Islet of Langerhans (tissue), 1 donor: ENCODE data around the gene FCAMR.
A peak's percentile ranks its signal among the peaks of the same experiment; 100 is the strongest.
"Not testable (repeated sequence)": the region's sequence is repeated elsewhere in the genome, so short reads cannot be mapped to it uniquely, and the experiment has no call there.

Experiments
- FAIRE-seq: peaks from one replicate; lab custom pipeline; 2011; peaks lifted over from hg19 to GRCh38; lab: Jason Lieb, UNC

The FCAMR gene

DNA sequence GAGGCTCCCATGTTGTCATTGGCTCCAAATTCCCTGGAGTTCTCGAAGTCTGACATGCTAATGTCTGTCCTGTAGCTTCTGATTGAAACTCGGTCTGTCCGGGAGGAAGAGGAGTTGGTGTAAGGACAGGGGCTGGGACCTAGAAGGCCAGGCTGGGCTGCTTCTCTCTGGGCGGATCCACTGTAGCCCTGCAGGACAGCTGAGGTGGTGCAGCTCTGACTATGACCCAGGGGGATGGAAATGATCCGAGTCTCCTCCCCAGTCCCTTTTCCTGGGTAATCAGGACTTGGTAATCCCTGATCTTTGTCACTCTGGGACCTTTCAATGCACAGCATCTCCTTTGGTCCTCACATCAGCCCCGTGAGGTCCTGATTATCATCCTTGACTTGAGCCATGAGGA is 38.6 kb downstream of the FCAMR start:
- no peak for FAIRE-seq

DNA sequence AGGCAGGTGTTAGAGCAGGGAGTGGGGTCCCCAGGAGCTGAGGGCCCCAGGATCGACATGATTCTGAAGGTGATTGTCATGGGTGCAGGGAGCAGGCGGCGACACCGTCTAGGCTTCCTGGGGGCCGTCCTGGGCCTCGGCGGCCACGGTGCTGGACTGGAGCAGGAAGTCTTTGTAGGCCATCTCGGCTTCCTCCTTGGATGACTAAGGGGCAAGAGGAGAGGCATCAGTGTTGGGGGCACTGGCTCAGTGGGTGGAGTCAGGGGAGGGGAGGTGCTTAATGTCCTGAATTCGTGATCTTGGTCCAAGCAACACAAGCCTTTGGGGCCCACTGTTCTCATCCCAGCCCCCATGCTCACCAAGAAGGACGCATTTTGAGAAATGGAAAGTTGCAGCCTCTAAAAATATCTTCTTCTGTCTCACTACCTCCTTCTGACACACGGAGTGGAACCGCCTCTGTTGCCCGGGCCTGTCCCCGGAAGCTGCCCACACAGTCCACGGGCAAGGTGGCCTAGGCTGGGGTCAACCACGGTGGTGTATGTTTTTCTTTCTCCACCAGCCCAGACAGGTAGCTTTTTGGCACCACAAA is 40.0 kb downstream of the FCAMR start:
- FAIRE-seq = no peak

DNA sequence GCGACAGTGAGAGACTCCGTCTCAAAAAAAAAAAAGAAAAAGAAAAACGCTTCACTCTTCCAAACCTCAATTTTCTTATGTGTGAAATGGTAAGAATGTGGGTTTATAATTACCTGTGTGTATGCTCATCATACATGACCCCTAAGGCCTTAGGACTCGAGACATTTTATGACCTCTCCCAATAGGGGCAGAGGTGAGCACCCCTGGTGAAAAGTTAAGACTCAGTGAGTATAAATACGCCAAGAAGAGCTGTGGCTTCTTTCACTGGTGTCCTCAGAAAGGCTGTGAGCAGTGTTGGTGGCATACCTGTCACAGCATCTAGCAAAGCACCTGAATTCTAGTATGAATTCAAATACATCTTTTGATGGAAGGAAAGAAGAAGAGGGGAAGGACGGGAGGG is 40.7 kb downstream of the FCAMR start:
- no peak for FAIRE-seq

DNA sequence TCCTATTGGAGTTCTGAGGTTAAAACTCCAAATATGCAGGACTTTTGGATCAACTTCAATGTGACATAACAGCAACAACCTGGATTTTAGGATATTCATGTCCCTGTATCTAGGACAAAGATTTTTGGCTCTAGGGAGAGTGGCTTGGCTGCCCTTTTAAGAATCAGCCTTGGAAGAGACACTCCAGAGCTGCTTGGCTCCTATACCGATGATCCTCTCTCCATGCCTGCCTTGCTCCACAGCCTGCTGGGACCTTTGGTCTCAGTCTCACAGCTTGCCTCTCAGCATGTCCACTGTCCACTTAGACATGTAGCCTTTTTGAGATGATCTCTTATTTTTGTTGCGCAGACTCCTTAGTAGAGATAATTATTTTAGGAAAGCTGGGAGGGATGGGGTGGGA is 44.0 kb downstream of the FCAMR start:
- no peak for FAIRE-seq

DNA sequence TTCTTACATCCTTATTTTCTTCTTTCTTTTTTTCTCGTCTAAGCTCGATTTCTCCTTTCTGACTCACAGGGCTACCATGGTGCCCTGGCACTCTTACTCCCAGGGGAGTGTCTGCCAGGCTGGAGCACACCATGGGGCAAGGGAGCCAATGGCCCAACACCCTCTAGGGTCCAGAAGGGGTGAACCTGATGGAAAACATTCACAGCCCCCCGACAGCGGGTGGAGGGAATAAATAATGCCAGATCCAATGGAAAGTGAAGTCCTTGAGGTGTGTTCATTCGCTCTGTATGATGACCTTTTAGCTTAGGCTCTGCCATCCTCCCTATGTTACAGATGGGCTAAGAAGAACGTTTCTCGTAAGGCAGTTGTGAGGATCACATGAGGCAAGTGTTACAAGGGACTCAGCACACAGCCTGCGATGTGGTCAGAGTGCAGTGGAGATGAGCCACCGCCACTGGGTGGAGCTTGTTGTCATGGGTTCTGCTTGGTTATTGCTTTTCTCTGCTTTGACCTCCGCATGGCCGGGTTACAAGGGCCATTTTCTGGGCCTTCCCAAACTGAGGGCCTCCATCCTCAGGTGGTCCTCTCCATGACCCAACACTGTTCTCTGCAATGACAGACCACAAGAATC is 45.0 kb downstream of the FCAMR start:
- no peak for FAIRE-seq

DNA sequence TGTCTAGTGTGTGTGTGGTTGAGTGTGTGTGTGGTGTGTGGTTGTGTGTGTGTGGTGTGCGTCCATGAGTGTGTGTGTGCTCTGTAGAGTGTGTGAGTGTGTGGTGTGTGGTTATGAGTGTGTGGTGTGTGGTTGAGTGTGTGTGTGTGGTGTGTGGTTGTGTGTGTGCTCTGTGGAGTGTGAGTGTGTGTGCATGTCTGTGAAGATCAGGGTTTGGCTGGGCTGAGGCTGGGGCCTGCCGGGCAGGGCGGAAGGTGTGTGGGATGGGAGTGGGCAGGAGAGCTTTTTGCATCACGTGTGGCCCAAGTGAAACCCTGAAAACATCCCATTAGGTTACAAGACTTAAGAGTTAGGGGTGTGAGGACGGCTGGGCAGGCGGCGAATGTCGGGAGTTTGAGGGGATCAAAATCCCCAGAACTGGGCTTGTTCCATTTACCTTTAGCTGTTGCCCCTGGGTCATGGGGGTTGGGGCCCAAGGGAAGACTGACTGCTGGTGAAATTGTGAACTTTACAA is 45.6 kb downstream of the FCAMR start:
- no peak for FAIRE-seq

DNA sequence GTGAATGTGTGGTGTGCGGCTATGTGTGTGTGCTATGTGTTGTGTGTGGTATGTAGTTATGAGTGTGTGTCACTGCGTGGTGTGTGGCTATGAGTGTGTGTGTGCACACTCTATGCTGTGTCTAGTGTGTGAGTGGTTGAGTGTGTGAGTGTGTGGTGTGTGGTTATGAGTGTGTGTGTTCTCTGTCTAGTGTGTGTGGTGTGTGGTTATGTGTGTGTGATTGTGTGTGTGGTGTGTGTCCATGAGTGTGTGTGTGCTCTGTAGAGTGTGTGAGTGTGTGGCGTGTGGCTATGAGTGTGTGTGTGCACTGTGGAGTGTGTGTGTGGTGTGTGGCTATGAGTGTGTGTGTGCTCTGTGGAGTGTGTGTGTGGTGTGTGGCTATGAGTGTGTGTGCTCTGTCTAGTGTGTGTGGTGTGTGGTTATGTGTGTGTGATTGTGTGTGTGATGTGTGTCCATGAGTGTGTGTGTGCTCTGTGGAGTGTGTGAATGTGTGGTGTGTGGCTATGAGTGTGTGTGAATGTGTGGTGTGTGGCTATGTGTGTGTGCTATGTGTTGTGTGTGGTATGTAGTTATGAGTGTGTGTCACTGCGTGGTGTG is 46.2 kb downstream of the FCAMR start:
- not testable (repeated sequence) for FAIRE-seq

DNA sequence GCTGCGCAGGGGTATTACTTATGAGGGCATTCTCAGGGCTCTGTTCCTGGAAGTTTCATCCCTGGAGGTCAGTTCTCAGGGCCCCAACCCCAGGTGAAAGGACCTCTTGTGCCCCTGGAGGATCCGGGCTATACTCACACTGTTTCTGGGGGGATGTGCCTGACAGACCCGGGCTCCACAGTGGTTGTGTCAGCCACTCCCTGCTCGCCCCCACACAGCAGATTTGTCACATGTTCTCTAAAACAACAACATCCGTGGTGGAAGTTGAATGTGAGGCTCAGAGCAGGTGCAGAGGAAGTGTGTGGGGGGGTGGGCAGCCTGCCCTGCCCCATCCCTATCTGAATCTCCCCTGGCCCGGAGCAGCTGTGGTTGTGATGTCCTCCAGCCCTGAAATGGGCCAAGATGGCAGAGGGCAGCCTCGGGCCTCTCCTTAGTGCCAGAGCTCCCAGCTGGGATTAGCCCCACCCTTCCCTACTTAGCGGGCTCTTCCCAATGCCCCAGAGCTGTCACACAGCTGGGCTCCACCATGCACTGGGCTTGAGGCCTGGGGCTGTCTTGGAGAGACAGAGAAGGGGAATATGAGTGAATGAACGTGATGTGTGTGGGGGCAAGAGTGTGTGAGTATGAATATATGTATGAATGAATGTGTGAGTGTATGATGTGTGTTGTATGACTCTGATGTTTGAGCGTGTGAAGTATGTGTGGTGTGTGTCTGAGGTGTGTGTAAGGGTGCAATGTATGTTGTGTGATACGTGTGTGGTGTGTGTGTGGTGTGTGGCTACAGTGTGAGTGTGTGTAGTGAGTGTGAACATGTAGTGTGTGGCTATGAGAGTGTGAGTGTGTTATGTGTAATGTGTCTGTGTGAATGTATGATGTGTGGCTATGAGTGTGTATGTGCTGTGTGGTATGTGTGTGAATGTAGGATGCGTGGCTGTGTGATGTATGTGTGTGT is 47.0 kb downstream of the FCAMR start:
- FAIRE-seq = no peak

DNA sequence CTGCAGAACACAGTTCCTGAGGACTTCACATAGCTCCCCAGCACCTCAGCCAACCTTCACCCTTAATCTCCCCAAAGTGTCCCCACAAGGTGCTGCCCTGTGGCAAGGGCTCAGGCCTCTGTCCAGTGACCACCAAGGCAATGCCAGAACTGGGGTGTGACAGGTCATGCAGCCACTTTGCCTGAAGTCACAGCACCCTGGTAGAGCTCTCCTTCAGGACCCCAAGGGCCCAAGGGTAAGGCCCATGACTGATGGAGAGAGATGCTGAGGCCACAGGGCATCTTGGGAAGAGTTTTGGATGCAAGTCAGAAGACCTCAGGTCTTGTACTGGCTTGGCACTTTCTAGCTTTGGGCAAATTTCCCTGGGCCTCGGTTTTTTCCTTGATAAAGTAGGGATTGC is 47.7 kb downstream of the FCAMR start:
- no peak for FAIRE-seq

DNA sequence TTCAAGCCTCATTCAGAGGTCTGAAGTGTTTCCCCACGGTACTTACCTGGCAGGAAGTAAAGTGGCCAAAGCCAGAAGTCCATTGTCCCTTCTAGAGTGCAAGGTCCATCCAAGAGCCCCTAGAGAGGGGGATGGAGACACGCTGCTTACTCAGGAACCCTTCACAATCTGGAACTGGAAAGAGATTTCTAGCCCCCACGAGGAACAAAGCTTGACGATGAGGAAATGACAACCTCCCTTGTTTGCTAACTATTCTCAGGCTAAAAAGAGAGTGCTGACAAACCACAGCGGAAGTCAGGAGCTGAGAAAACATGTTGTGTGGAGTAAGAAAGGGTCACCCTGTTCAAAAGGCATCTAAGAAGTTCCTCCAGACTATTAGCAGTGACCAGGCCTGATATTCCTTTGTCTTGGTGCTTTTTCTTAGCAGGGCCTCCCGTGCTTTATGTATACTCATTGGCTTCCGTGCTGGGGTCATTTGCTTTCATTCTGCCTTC is 48.4 kb downstream of the FCAMR start, which contains the start of gene FCMR:
TSS of gene FCMR (minus strand) at position 170 of the 494 bp plus-strand sequence. CDS start at position 83, 87 bp downstream.
- FAIRE-seq = no peak

DNA sequence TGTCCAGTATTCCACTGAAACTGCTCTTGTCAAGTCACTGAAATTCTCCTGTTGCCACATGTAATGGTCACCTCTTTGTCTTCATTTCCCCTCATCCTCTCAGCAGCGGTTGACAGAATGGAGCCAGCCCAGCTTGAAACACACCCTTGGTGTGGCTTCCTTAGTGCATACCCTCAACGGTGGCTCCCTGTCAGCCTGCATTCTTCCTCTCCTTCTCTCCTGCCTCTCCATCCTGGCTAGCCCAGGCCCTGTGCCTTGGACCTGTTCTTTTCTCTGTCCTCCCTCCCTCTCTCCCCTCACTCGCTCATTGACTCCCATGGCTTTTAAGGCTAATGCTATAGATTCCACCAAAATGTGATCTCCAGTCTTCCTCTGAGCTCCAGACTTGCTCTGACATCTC is 52.2 kb downstream of the FCAMR start:
- FAIRE-seq = no peak

DNA sequence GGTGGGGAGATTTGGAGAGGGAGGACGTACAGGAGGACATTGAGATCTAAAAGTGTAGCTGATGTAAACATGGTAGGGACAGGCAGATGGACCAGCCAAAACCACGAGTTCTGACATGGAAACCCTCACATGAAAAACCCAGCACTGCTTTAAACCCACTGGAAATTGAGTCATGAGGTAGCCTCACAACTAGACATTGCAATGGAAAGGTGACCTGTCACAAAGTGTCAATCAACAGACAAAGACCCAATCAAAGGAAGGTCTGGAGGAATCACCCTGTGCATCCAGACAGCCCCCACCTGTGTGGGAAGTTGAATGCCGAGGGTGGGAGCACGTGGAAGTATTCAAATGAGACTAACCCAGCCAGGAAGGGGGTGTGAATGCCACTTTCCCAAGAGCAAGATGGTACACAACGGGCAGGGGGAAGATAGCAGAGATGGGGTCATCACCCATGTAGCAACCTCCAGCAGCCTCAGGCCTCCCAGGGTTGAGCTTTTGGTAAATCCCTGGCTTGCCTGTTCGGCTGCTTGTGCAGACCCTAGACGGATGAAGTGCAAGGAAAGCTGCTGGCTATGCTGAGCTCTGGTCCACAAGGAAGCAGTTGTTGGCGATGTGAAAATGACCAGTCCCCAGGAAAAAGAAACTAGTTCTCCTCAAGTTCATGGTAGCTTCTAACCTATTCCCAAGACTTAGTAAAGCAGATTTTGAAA is 54.1 kb downstream of the FCAMR start:
- FAIRE-seq = no peak

DNA sequence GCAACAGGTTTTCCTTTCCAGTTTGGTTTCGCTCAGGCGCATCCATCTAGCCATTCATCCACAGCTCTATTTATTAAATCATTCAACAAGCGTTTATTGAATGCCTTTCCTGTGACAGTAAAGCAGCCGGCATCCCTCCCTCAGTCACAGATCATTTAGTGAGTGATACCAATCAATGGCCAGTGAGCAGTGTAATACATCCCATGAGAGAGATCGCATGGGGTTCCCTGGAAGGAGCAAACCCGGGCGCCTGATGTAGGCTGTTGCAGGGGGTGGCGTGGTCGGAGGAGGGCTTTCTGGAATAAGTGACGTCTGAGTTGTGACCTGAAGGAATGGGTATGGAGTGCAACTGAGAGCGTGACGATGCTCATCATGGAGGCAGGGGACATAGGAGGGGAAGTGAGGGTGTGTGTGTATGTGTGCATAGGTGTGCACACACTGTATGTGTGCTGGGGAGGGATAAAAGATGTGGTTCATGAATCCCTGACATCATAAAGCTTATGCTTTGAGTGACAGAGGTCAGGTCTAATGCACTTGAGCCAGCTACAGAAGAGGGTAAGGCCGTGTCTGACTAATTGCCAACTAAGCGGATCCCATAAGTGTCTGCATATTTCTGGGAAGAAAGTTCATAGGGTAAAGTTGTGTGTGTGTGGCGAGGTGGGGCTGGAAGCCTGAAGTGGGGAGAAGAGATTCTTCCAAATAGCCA is 55.1 kb downstream of the FCAMR start:
- no peak for FAIRE-seq

DNA sequence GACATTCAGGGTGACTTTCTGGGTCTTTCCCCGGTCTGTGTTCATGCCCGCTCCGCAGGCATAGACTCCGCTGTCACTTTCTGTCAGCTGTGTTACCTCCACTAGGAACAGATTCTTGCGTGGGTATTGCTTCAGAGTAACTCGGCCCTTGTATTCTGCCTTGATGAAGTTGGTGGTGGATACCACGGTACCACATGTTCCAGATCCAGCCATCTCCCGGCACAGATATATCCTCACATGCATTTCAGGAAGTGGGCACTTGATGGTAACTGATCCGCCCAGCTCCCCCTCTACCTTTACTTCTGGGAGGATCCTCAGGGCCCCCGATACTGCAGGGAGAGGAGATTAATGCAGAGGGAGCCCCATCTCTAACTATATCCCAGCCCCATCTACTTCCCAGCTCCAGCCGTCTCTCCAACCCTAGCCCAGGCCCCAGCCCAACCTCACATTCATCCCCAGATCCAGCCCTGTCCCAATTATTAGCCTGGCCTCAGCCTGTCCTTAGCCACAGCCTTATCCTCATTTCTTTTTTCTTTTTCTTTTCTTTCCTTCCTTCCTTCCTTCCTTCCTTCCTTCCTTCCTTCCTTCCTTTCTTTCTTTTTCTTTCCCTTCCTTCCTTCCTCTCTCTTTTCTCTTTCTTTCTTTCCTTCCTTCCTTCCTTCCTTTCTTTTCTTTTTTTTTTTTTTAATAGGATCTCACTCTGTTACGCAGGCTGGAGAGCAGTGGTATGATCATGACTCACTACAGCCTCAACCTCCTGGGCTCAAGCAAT is 56.3 kb downstream of the FCAMR start:
- FAIRE-seq = no peak

DNA sequence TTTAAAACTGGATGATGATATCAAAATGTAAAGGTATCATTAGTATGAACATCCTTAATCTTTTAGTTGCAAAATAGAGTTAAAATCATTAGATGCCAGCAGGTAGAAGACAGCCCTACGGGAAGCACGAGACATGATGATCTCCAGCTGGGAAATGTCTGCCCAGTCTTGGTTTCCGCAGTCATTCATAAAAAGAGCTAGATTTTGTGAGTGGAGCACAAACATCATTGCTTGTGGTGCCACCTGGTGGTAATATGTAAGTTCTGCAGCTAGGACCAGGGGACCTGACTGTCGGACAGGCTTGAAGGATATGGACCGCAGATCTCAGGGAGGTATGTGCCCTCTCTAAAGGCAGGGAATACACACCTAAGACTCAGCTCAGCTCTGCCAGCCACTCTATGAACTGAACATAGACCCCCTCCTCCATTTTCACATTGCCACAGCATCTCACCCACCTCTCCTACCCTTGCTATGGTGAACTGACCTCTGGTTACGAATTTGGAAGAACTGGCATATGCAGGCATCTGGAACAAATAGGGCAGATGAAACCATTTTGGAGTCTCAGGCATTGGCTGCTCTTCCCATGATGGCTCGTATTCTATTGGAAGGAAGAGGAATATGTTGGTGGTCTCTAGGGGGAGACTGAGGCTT is 57.7 kb downstream of the FCAMR start:
- FAIRE-seq = peak; percentile 69

DNA sequence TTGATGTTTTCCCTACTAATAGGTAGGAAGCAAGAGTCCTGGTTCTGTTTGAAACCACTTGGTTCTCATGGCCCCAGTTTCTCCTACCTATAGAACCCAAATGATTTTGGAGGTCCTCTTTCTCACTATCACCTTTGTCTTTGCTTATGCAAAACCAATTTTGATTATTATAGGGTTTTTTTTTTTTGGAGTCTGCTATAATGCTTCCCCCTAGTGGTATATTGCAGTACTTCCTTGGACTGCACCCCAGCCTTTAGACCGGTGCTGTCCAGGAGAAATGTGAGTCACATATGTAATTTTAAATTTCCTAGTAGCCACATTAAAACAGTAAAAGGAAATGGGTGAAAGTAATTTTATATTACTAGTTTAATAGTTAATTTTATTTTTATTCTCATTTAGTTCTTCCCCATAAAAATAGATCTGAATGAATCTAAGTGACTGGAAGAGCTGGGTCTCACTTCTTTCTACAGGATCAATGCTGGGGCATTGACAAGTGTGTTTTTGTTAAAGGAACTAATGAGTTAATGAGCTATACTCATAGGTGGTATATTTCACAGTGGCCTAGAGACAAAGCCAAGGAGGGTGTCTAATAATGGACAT is 59.1 kb downstream of the FCAMR start:
- FAIRE-seq = peak; percentile 47

DNA sequence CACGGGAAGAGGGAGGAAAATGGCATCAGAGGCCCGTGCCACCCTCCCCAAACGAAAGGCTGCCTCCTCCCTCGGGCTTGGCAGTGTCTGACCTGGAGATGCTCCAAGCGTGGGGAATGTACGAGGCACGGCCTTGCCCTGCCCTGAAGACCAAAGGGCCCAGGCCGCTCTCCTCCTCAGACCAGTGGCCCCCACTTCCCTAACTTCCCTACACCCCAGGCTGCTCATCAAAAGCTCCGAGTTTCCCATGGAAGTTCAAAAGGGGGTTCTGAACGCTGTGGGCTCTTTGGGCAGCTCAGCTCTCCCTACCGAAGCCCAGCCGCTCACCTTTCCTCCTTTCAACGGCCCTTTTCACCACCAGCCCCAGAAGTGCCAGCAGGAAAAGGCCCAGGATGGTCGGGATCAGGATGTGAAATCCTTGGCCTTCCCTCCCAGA is 60.4 kb downstream of the FCAMR start:
- no peak for FAIRE-seq

DNA sequence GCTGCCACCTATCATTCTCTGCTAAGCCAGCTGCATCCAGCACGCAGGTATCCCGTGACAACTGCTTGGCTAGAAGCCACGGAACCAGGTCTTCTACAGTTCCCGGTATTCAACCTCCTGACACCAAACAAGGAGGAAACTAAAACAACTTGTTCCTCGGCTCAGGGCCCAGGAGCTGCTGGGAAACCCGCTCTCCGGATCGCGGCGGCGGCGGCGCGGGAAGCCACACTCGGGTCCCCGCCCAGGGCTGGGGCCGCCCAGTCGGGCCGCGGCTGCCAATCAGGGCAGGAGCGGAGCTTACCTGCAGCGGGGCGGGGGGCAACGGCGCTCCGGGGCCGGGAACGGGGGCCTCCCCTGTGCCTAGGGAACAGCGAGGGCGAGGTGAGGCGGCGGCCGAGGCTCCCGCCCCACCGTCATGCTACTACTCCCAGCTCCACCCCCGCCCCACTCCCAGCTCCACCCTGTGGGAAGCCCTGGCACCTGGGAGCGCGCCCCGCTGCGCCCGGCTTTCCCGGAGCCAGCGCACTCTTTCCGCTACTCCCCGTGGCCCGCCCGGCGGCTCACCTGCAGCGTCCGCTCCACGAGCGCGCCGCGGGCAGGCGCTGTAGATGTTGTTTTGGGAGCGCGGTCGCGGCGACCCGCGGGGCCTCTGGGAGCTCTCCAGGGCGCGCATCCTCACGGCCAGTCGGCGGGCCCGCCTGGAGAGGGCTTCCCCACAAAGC is 60.9 kb downstream of the FCAMR start:
- FAIRE-seq = no peak

DNA sequence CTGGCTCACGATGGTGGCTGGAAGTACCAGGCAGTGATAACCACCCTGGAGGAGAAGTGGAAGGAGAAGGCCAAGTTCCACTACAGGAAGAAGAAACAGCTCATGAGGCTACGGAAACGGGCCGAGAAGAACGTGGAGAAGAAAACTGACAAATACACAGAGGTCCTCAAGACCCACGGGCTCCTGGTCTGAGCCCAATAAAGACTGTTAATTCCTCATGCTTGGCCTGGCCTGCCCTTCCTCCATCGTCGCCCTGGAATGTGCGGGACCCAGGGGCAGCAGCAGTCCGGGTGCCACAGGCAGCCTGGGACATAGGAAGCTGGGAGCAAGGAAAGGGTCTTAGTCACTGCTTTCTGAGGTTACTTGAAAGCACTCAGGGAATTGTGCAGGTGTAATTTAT is 62.2 kb downstream of the FCAMR start:
- FAIRE-seq = no peak
